NCI-H2029 treated with DMSO at 0.1 percent for 48 hours (cell line): ENCODE measurements around the gene CFAP43.

Experiments
- DNase-seq: peaks from one replicate; lab custom pipeline; 2025; lab: John Stamatoyannopoulos, UW

The CFAP43 gene

GRCh38 chr10:104231784-104232612 lies at the start of gene CFAP43:
Gene CFAP43 (minus strand): TSS chr10:104232364. CDS start chr10:104232246, 118 bp downstream.
- DNase-seq = peak; percentile 48

GRCh38 chr10:104281694-104282093 lies 49.5 kb upstream of the CFAP43 start:
- DNase-seq = no peak

GRCh38 chr10:104279550-104280259 lies 47.5 kb upstream of the CFAP43 start:
- DNase-seq = no peak

- peak; percentile 51 for DNase-seq
These were observed 45.6 kb upstream of the CFAP43 start for GRCh38 chr10:104277785-104278184.

- DNase-seq = no peak
These were observed 44.0 kb upstream of the CFAP43 start for GRCh38 chr10:104276192-104276591.

- no peak for DNase-seq
These were observed 42.9 kb upstream of the CFAP43 start for GRCh38 chr10:104274762-104275721.

GRCh38 chr10:104273899-104274575 lies 41.9 kb upstream of the CFAP43 start:
- DNase-seq = no peak

GRCh38 chr10:104273286-104273685 lies 41.1 kb upstream of the CFAP43 start:
- no peak for DNase-seq

GRCh38 chr10:104268713-104269645 lies 36.8 kb upstream of the CFAP43 start, which contains the start of gene GSTO2:
Gene GSTO2 (plus strand): TSS chr10:104269184. CDS start chr10:104274916, 5,732 bp downstream.
- DNase-seq = peak; percentile 73

- DNase-seq = no peak
These were observed 36.2 kb upstream of the CFAP43 start for GRCh38 chr10:104268405-104268712.

GRCh38 chr10:104267721-104268404 lies 35.7 kb upstream of the CFAP43 start:
- no peak for DNase-seq

GRCh38 chr10:104264783-104265182 lies 32.6 kb upstream of the CFAP43 start:
- DNase-seq = no peak

- DNase-seq = no peak
These were observed 29.9 kb upstream of the CFAP43 start for GRCh38 chr10:104262055-104262454.

- no peak for DNase-seq
These were observed 28.6 kb upstream of the CFAP43 start for GRCh38 chr10:104260775-104261115.

- no peak for DNase-seq
These were observed 28.0 kb upstream of the CFAP43 start for GRCh38 chr10:104259999-104260774.

- no peak for DNase-seq
These were observed 27.3 kb upstream of the CFAP43 start for GRCh38 chr10:104259456-104259855.

- no peak for DNase-seq
These were observed 26.0 kb upstream of the CFAP43 start for GRCh38 chr10:104258209-104258608.

GRCh38 chr10:104257235-104257634 lies 25.1 kb upstream of the CFAP43 start:
- no peak for DNase-seq

GRCh38 chr10:104256335-104256961 lies 24.3 kb upstream of the CFAP43 start:
- DNase-seq = no peak
